ENCODE results near the gene RNF115.
"Not testable (repeated sequence)": the region's sequence is repeated elsewhere in the genome, so short reads cannot be mapped to it uniquely, and the experiment has no call there.

DNA sequence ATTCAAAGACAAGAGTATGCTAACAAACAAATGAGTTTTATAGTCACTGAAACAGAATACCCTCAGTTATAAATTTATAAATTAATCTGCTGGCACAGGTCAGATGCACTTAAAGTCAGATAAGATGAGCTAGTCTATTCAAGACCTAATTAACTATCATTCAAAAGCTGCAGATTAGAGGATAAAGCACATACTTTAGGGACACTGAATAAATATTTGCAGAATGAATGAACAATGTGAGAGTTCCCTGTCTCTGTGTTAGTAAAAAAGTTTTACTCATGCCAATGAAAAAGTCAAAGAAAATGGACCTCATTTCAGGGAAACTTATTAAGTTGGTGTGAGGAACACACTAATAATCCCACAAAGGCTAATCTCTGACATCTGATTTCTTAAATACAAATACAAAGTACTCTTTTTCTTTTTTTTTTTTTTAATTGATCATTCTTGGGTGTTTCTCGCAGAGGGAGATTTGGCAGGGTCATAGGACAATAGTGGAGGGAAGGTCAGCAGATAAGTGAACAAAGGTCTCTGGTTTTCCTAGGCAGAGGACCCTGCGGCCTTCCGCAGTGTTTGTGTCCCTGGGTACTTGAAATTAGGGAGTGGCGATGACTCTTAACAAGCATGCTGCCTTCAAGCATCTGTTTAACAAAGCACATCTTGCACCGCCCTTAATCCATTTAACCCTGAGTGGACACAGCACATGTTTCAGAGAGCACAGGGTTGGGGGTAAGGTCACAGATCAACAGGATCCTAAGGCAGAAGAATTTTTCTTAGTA lies 58.1 kb downstream of the RNF115 start:
- TF ChIP-seq, protein P1, sequence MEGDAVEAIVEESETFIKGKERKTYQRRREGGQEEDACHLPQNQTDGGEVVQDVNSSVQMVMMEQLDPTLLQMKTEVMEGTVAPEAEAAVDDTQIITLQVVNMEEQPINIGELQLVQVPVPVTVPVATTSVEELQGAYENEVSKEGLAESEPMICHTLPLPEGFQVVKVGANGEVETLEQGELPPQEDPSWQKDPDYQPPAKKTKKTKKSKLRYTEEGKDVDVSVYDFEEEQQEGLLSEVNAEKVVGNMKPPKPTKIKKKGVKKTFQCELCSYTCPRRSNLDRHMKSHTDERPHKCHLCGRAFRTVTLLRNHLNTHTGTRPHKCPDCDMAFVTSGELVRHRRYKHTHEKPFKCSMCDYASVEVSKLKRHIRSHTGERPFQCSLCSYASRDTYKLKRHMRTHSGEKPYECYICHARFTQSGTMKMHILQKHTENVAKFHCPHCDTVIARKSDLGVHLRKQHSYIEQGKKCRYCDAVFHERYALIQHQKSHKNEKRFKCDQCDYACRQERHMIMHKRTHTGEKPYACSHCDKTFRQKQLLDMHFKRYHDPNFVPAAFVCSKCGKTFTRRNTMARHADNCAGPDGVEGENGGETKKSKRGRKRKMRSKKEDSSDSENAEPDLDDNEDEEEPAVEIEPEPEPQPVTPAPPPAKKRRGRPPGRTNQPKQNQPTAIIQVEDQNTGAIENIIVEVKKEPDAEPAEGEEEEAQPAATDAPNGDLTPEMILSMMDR (IDR thresholded peaks at IDR 0.05) = not testable (repeated sequence)
- not testable (repeated sequence) for TF ChIP-seq POLR2A (IDR thresholded peaks at IDR 0.05)

Measured in tibial nerve (tissue), 3 donors.